ENCODE data around the gene PERCC1. TPM values are rescaled to one million over a fixed set of nuclear protein-coding genes. Genes with fewer than 3 reads are reported as not detected.

Gene PERCC1
- total RNA-seq, 2 experiments from 2014 or later: not detected

GRCh38 chr16:1445518-1446203, 14.8 kb downstream of the PERCC1 start:
- intact Hi-C loops (cut with micrococcal nuclease; ENCODE audit: unreplicated experiment): no loop called here
- H3K79me2 ChIP-seq (ENCODE audit: insufficient read depth, low read depth, low read length): no peaks in the 10 kb centered on the region
- CTCF ChIA-PET (ENCODE audit: unreplicated experiment): no interaction called here
- no peaks in the 10 kb centered on the region for H3K9me3 ChIP-seq (ENCODE audit: low read length)
- TF ChIP-seq CTCF (conservative IDR thresholded peaks at IDR 0.05; ENCODE audit: low read length) (no peak), EZH2phosphoT487 (IDR thresholded peaks at IDR 0.05; ENCODE audit: borderline replicate concordance, low read depth, low read length) (no peak)
- no peak overlapping the region for H3K4me3 ChIP-seq (ENCODE audit: low read depth, low read length, poor library complexity, severe bottlenecking)
- no peak overlapping the region for H2AFZ ChIP-seq (ENCODE audit: low read length)
- DNase-seq (ENCODE audit: low spot score): no peak
- no peaks in the 10 kb centered on the region for H3K36me3 ChIP-seq (ENCODE audit: insufficient read depth, low read length)
- H4K20me1 ChIP-seq (ENCODE audit: insufficient read depth, low read length): no peaks in the 10 kb centered on the region
- no peaks in the 10 kb centered on the region for H3K9me2 ChIP-seq (ENCODE audit: insufficient read depth, low read length)
- no TSS peak for BruUV-seq (replicated peaks)
- no peak overlapping the region for H3K4me2 ChIP-seq (ENCODE audit: low read length)
- no peak overlapping the region for H3K27ac ChIP-seq (ENCODE audit: low read depth, low read length, poor library complexity, severe bottlenecking)
- H3K4me1 ChIP-seq (ENCODE audit: insufficient read depth, low read length, poor library complexity, severe bottlenecking): no peaks in the 10 kb centered on the region
- POLR2A ChIA-PET: no interaction called here

- H3K4me2 ChIP-seq (ENCODE audit: low read length): no peak overlapping the region
- CTCF ChIA-PET (ENCODE audit: unreplicated experiment): no interaction called here
Measured at GRCh38 chr16:1446296-1447080, 15.6 kb downstream of the PERCC1 start.

More at GRCh38 chr16:1446296-1447080, 15.6 kb downstream of the PERCC1 start:
- no peak overlapping the region for H3K4me3 ChIP-seq (ENCODE audit: low read depth, low read length, poor library complexity, severe bottlenecking)
- no peaks in the 10 kb centered on the region for H3K4me1 ChIP-seq (ENCODE audit: insufficient read depth, low read length, poor library complexity, severe bottlenecking)
- no peak overlapping the region for H2AFZ ChIP-seq (ENCODE audit: low read length)
- no peak overlapping the region for H3K27ac ChIP-seq (ENCODE audit: low read depth, low read length, poor library complexity, severe bottlenecking)
- no peaks in the 10 kb centered on the region for H3K9me2 ChIP-seq (ENCODE audit: insufficient read depth, low read length)
- POLR2A ChIA-PET: no interaction called here
- intact Hi-C loops (cut with micrococcal nuclease; ENCODE audit: unreplicated experiment): no loop called here
- DNase-seq (ENCODE audit: low spot score): no peak
- no TSS peak for BruUV-seq (replicated peaks)
- no peaks in the 10 kb centered on the region for H4K20me1 ChIP-seq (ENCODE audit: insufficient read depth, low read length)
- H3K36me3 ChIP-seq (ENCODE audit: insufficient read depth, low read length): no peaks in the 10 kb centered on the region
- no peaks in the 10 kb centered on the region for H3K9me3 ChIP-seq (ENCODE audit: low read length)
- H3K79me2 ChIP-seq (ENCODE audit: insufficient read depth, low read depth, low read length): no peaks in the 10 kb centered on the region
- TF ChIP-seq CTCF (conservative IDR thresholded peaks at IDR 0.05; ENCODE audit: low read length) (no peak), EZH2phosphoT487 (IDR thresholded peaks at IDR 0.05; ENCODE audit: borderline replicate concordance, low read depth, low read length) (no peak)

Data from OCI-LY7 (cell line).